ENCODE data around the gene FBXO5.

FBXO5 gene

GRCh38 chr6:153023977-153024708 is 41.3 kb upstream of the FBXO5 start:
- peak; percentile 50 for DNase-seq (ENCODE audit: low read depth)
- peak; percentile 83 for TF ChIP-seq CTCF (conservative IDR thresholded peaks at IDR 0.05; ENCODE audit: low read length)
- no peak overlapping the region for H3K4me3 ChIP-seq (ENCODE audit: low read length)

- no peak for TF ChIP-seq CTCF (conservative IDR thresholded peaks at IDR 0.05; ENCODE audit: low read length)
- H3K4me3 ChIP-seq (ENCODE audit: low read length) = no peak overlapping the region
- no peak for DNase-seq (ENCODE audit: low read depth)
These were observed 35.5 kb upstream of the FBXO5 start for GRCh38 chr6:153018355-153018754.

- no peak for DNase-seq (ENCODE audit: low read depth)
- no peak for TF ChIP-seq CTCF (conservative IDR thresholded peaks at IDR 0.05; ENCODE audit: low read length)
- H3K4me3 ChIP-seq (ENCODE audit: low read length) = no peak overlapping the region
These were observed 34.0 kb upstream of the FBXO5 start for GRCh38 chr6:153016846-153017245.

GRCh38 chr6:153015094-153015640 is 32.3 kb upstream of the FBXO5 start:
- H3K4me3 ChIP-seq (ENCODE audit: low read length) = no peak overlapping the region
- DNase-seq (ENCODE audit: low read depth) = no peak
- TF ChIP-seq CTCF (conservative IDR thresholded peaks at IDR 0.05; ENCODE audit: low read length) = no peak

GRCh38 chr6:153013438-153013837 is 30.6 kb upstream of the FBXO5 start:
- H3K4me3 ChIP-seq (ENCODE audit: low read length) = no peak overlapping the region
- no peak for TF ChIP-seq CTCF (conservative IDR thresholded peaks at IDR 0.05; ENCODE audit: low read length)
- peak; percentile 16 for DNase-seq (ENCODE audit: low read depth)

GRCh38 chr6:153012856-153013255 is 30.0 kb upstream of the FBXO5 start:
- peak; percentile 9 for DNase-seq (ENCODE audit: low read depth)
- no peak for TF ChIP-seq CTCF (conservative IDR thresholded peaks at IDR 0.05; ENCODE audit: low read length)
- H3K4me3 ChIP-seq (ENCODE audit: low read length) = no peak overlapping the region

- no peak for TF ChIP-seq CTCF (conservative IDR thresholded peaks at IDR 0.05; ENCODE audit: low read length)
- peak overlapping the region; percentile 88 for H3K4me3 ChIP-seq (ENCODE audit: low read length)
- DNase-seq (ENCODE audit: low read depth) = no peak
These were observed 20.5 kb upstream of the FBXO5 start for GRCh38 chr6:153003366-153003690.

Measured in AG10803 (cell line).